Liver (tissue), 3 donors: ENCODE measurements around the gene ELF2.

ENCODE experiments used
- EGR1 ChIP-seq, 2 donors: IDR thresholded peaks; 2 replicates each; pipeline ENCODE4 v1.6.1; 2016 to 2018; ENCODE audit warnings: antibody characterized with exemption in 2 of 2, low read depth in 2 of 2
- FOXA1 ChIP-seq: IDR thresholded peaks from 2 replicates; pipeline ENCODE4 v1.6.1; 2016; ENCODE audit warnings: antibody characterized with exemption
- TF ChIP-seq, protein P1 (sequence below): fragments of 150-350 bp; IDR thresholded peaks from 2 replicates; pipeline ENCODE4 v1.5.1; 2017; ENCODE audit warnings: improper control_type of control experiment, low read depth, low read length; ENCODE audit not compliant: missing input control
- donor health status: healthy.
- donor health status: healthy.

DNA sequence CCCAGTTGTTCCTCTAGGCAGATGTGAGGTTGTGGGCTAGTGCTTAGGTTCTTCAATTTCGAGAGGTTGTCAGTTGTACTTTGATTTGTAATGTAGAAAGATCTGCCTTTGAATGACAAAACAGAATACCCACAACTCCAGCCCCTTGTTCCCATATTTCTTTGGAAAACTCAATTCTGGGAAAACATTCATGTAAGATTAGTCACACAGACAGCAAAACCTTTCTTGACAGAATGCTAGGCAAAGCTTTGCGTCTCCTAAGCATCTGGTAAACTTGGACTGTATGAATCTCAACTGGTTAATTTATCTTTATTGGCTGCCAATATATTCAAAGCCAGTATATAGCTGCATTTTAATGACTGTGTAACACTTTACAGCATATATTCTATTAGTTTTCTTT, 126.6 kb downstream of the ELF2 start:
- TF ChIP-seq EGR1 (IDR thresholded peaks at IDR 0.05; ENCODE audit: low read depth in 2 of 2) = no peak
- TF ChIP-seq, protein P1, sequence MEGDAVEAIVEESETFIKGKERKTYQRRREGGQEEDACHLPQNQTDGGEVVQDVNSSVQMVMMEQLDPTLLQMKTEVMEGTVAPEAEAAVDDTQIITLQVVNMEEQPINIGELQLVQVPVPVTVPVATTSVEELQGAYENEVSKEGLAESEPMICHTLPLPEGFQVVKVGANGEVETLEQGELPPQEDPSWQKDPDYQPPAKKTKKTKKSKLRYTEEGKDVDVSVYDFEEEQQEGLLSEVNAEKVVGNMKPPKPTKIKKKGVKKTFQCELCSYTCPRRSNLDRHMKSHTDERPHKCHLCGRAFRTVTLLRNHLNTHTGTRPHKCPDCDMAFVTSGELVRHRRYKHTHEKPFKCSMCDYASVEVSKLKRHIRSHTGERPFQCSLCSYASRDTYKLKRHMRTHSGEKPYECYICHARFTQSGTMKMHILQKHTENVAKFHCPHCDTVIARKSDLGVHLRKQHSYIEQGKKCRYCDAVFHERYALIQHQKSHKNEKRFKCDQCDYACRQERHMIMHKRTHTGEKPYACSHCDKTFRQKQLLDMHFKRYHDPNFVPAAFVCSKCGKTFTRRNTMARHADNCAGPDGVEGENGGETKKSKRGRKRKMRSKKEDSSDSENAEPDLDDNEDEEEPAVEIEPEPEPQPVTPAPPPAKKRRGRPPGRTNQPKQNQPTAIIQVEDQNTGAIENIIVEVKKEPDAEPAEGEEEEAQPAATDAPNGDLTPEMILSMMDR = no peak
- TF ChIP-seq FOXA1 = no peak
